SK-N-SH (cell line): ENCODE measurements around the gene BCL11B. TPM values are rescaled to one million over a fixed set of nuclear protein-coding genes. Genes with fewer than 3 reads are reported as not detected.

Source experiments
- CTCF ChIA-PET: fragments of 300-600, 350-600 bp; formaldehyde crosslinking; extraction: SDS; loops from one replicate; lab custom pipeline; 2021; lab: Yijun Ruan, JAX
- POLR2A ChIA-PET: fragments of 350-600 bp; sonication (Branson Sonifier 250); formaldehyde crosslinking; extraction: SDS; loops from one replicate; lab custom pipeline; 2020; ENCODE audit warnings: antibody characterized with exemption, inconsistent platforms; lab: Yijun Ruan, JAX
- DNase-seq: peaks from one replicate; pipeline ENCODE4 v3.0.0; 2012
- H2AFZ ChIP-seq: fragments of 200-600 bp; sonication (generic); 2 replicates; pipeline ENCODE4 v1.8.1; 2016; ENCODE audit warnings: antibody characterized with exemption, mild to moderate bottlenecking, low read depth
- H3F3A ChIP-seq: fragments of 200-600 bp; sonication (generic); replicated peaks from 2 replicates; pipeline ENCODE3; 2016; ENCODE audit warnings: antibody characterized with exemption, mild to moderate bottlenecking; ENCODE audit not compliant: insufficient read depth
- H3K27ac ChIP-seq, 2 experiments: fragments of 200-500 bp in 1 of 2; fragments of 200-600 bp in 1 of 2; sonication (Bioruptor generic) in 1 of 2; sonication (generic), shearing (Covaris generic) in 1 of 2; 2 replicates each; pipeline versions ENCODE4 v1.5.1 to v1.6.1; 2014 to 2016; ENCODE audit warnings: low read depth in 2 of 2, inconsistent platforms in 1 of 2, low read length in 1 of 2, mild to moderate bottlenecking in 1 of 2, mixed read lengths in 1 of 2
- H3K27me3 ChIP-seq: fragments of 200-600 bp; sonication (generic), shearing (Covaris generic); 2 replicates; pipeline ENCODE4 v1.6.1; 2016; ENCODE audit warnings: mixed run types; ENCODE audit not compliant: insufficient read depth
- H3K36me3 ChIP-seq, 2 experiments: fragments of 200-500 bp in 1 of 2; fragments of 200-600 bp in 1 of 2; sonication (Bioruptor generic) in 1 of 2; sonication (generic) in 1 of 2; replicated peaks in 1 of 2; 2 replicates each; pipeline versions ENCODE3 to v1.5.1; 2014 to 2016; ENCODE audit warnings: low read length in 1 of 2, mild to moderate bottlenecking in 1 of 2; ENCODE audit not compliant: insufficient read depth in 2 of 2, control insufficient read depth in 1 of 2
- H3K4me1 ChIP-seq, 2 experiments: fragments of 200-500 bp in 1 of 2; fragments of 200-600 bp in 1 of 2; sonication (Bioruptor generic) in 1 of 2; sonication (generic), shearing (Covaris generic) in 1 of 2; 2 replicates each; pipeline versions ENCODE4 v1.5.1 to v1.6.1; 2014 to 2016; ENCODE audit warnings: low read depth in 1 of 2, low read length in 1 of 2, mixed run types in 1 of 2; ENCODE audit not compliant: insufficient read depth in 2 of 2, control insufficient read depth in 1 of 2
- H3K4me2 ChIP-seq: fragments of 200-600 bp; sonication (generic), shearing (Covaris generic); 2 replicates; pipeline ENCODE4 v1.6.1; 2017; ENCODE audit warnings: mixed run types
- H3K4me3 ChIP-seq, 2 experiments: fragments of 200-500 bp in 1 of 2; fragments of 200-600 bp in 1 of 2; sonication (Bioruptor generic) in 1 of 2; sonication (generic), shearing (Covaris generic) in 1 of 2; 2 replicates each; pipeline versions ENCODE4 v1.5.1 to v1.8.1; 2014 to 2016; ENCODE audit warnings: low read depth in 2 of 2, inconsistent platforms in 1 of 2, low read length in 1 of 2, mild to moderate bottlenecking in 1 of 2, mixed read lengths in 1 of 2, moderate library complexity in 1 of 2
- H3K79me2 ChIP-seq: fragments of 200-600 bp; sonication (generic); 2 replicates; pipeline ENCODE4 v1.8.1; 2017; ENCODE audit warnings: mild to moderate bottlenecking; ENCODE audit not compliant: insufficient read depth
- H3K9ac ChIP-seq: fragments of 200-600 bp; sonication (generic); 2 replicates; pipeline ENCODE4 v1.6.1; 2017; ENCODE audit warnings: mixed run types
- H3K9me2 ChIP-seq: fragments of 200-600 bp; sonication (generic); 2 replicates; pipeline ENCODE4 v1.6.1; 2017; ENCODE audit warnings: mixed run types
- H3K9me3 ChIP-seq: fragments of 200-600 bp; sonication (generic); 2 replicates; pipeline ENCODE4 v1.6.1; 2017; ENCODE audit warnings: mixed run types, mild to moderate bottlenecking, moderate library complexity
- H4K20me1 ChIP-seq: fragments of 200-600 bp; sonication (generic); 2 replicates; pipeline ENCODE4 v1.6.1; 2017; ENCODE audit warnings: mild to moderate bottlenecking, mixed run types; ENCODE audit not compliant: insufficient read depth
- CHD2 ChIP-seq: fragments of 150-350 bp; IDR thresholded peaks from 2 replicates; pipeline ENCODE4 v1.6.1; 2018; ENCODE audit warnings: low read length; ENCODE audit not compliant: partially characterized antibody
- ELF1 ChIP-seq: IDR thresholded peaks from 2 replicates; pipeline ENCODE4 v1.4.0; 2012
- FOXJ3 ChIP-seq: sonication (generic); formaldehyde crosslinking; IDR thresholded peaks from 2 replicates; pipeline ENCODE4 v1.5.1; 2020; ENCODE audit warnings: mild to moderate bottlenecking, missing genetic modification reagents
- GABPA ChIP-seq: IDR thresholded peaks from 2 replicates; pipeline ENCODE4 v1.4.0; 2012; ENCODE audit warnings: low read depth, mild to moderate bottlenecking
- JUND ChIP-seq: IDR thresholded peaks from 2 replicates; pipeline ENCODE4 v1.4.0; 2012
- MXI1 ChIP-seq: IDR thresholded peaks from 2 replicates; pipeline ENCODE4 v1.6.1; 2012; ENCODE audit warnings: mild to moderate bottlenecking, low read depth, low read length, improper control_type of control experiment
- POLR2AphosphoS5 ChIP-seq: IDR thresholded peaks from 2 replicates; pipeline ENCODE4 v1.6.1; 2012; ENCODE audit warnings: low read depth, low read length
- RXRA ChIP-seq: IDR thresholded peaks from 2 replicates; pipeline ENCODE4 v1.4.0; 2012; ENCODE audit warnings: low read depth, mild to moderate bottlenecking, borderline replicate concordance
- SIN3A ChIP-seq: IDR thresholded peaks from 2 replicates; pipeline ENCODE4 v1.6.1; 2012; ENCODE audit warnings: low read depth, mild to moderate bottlenecking, low read length, moderate library complexity, borderline replicate concordance
- SMC3 ChIP-seq: IDR thresholded peaks from 2 replicates; pipeline ENCODE4 v1.6.1; 2012; ENCODE audit warnings: low read depth, low read length, improper control_type of control experiment
- TAF1 ChIP-seq: IDR thresholded peaks from 2 replicates; pipeline ENCODE4 v1.6.1; 2012; ENCODE audit warnings: low read depth, mild to moderate bottlenecking, low read length, moderate library complexity, borderline replicate concordance
- TCF12 ChIP-seq: IDR thresholded peaks from 2 replicates; pipeline ENCODE4 v1.4.0; 2012
- TEAD4 ChIP-seq: IDR thresholded peaks from 2 replicates; pipeline ENCODE4 v1.4.0; 2012; ENCODE audit warnings: mild to moderate bottlenecking, borderline replicate concordance; ENCODE audit not compliant: insufficient read depth
- YY1 ChIP-seq: IDR thresholded peaks from 2 replicates; pipeline ENCODE4 v1.4.0; 2012; ENCODE audit warnings: low read depth, mild to moderate bottlenecking
- WGBS: methylation state at CpG from one replicate; pipeline ENCODE4 v1.1.6; 2017; ENCODE audit warnings: low lambda C conversion rate; 5-methylcytosine and 5-hydroxymethylcytosine counted together
- polyA plus RNA-seq, 3 experiments: library from polyadenylated mRNA; depleted of rRNA; stranded (reverse); fragments of >200 nt; gene quantifications; 2 replicates each; pipeline ENCODE4 v1.2.3, GENCODE V29; 2012
- TF ChIP-seq, protein P1 (sequence below): fragments of 150-350 bp; IDR thresholded peaks from 2 replicates; pipeline ENCODE4 v1.6.1; 2017; ENCODE audit warnings: antibody characterized with exemption, low read length, low read depth, borderline replicate concordance
- TF ChIP-seq, protein P2 (sequence below): fragments of 150-350 bp; IDR thresholded peaks from 2 replicates; pipeline ENCODE4 v1.6.1; 2016; ENCODE audit warnings: mild to moderate bottlenecking, low read depth, low read length
- TF ChIP-seq, protein P3 (sequence below): IDR thresholded peaks from 2 replicates; pipeline ENCODE4; 2012
- TF ChIP-seq, protein P4 (sequence below): IDR thresholded peaks from 2 replicates; pipeline ENCODE4 v1.4.0; 2012; ENCODE audit warnings: low read depth
- TF ChIP-seq, protein P5 (sequence below): IDR thresholded peaks from 2 replicates; pipeline ENCODE4 v1.4.0; 2012; ENCODE audit warnings: low read depth, borderline replicate concordance

Gene BCL11B
- polyA plus RNA-seq, 1 of the 3 experiments (the other 2 are of a cell fraction) = not detected

DNA sequence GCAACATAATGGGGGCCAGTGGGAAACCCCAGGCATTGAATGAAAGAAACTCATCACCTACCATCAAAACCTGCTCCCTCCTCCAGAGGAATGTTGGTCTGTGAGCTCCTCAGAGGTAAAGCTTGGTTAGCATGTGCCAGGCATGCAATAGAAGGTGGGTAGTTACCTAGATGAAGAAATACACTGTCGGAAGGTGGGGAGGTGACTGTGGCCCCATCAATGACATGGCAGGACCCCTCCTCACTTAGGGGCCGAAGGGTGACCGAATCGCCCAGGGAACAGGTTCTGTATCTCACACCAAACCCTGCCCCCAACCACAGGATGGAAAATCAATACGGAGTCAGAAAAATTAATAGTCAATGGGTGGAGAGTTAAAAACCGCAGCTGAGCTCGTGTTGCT is 135.6 kb downstream of the BCL11B start:
- DNase-seq = no peak
- no peak overlapping the region for H2AFZ ChIP-seq
- H4K20me1 ChIP-seq = no peaks in the 10 kb centered on the region
- peaks cover 69% of the 10 kb centered on the region for H3K27me3 ChIP-seq
- no peaks in the 10 kb centered on the region for H3K9me2 ChIP-seq
- H3K4me3 ChIP-seq = no peak overlapping the region
- no peak overlapping the region for H3K4me2 ChIP-seq
- no peak overlapping the region for H3K9ac ChIP-seq
- no peaks in the 10 kb centered on the region for H3K79me2 ChIP-seq
- H3K9me3 ChIP-seq = no peaks in the 10 kb centered on the region
- TF ChIP-seq TEAD4 (no peak), SIN3A (no peak), FOXJ3 (CRISPR knock-in tag) (no peak), POLR2AphosphoS5 (no peak), RXRA (no peak)
- TF ChIP-seq, protein P1, sequence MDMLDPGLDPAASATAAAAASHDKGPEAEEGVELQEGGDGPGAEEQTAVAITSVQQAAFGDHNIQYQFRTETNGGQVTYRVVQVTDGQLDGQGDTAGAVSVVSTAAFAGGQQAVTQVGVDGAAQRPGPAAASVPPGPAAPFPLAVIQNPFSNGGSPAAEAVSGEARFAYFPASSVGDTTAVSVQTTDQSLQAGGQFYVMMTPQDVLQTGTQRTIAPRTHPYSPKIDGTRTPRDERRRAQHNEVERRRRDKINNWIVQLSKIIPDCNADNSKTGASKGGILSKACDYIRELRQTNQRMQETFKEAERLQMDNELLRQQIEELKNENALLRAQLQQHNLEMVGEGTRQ = no peak
- TF ChIP-seq, protein P2, sequence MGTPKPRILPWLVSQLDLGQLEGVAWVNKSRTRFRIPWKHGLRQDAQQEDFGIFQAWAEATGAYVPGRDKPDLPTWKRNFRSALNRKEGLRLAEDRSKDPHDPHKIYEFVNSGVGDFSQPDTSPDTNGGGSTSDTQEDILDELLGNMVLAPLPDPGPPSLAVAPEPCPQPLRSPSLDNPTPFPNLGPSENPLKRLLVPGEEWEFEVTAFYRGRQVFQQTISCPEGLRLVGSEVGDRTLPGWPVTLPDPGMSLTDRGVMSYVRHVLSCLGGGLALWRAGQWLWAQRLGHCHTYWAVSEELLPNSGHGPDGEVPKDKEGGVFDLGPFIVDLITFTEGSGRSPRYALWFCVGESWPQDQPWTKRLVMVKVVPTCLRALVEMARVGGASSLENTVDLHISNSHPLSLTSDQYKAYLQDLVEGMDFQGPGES = no peak
- TF ChIP-seq, all 33 proteins: peak for 0
- ChIA-PET CTCF (no interaction called here), POLR2A (no interaction called here)
- Histone ChIP-seq H3K27ac (no peak overlapping the region), H3K36me3 (no peaks in the 10 kb centered on the region), H3K4me1 (no peaks in the 10 kb centered on the region), H3F3A (no peaks in the 10 kb centered on the region)
- WGBS = 3% methylated on average over 7 of the region's 7 CpGs

DNA sequence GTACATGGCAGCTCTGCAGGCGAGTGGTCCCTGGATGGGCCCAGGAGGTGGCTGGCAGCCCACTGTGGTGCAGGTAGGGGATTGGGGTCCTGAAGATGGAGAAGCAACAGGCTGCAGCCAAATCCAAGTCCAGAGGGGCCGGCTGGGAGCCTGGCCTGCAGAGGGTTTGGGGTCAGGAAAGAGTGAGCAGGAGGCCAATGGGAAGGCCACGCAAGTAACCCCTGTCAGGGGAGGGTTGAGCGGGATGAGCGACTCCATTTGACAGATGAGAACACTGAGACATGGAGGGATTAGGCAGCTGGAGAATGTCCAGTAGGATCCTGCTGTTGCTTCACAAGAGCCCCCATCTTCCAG is 136.0 kb downstream of the BCL11B start:
- H3K4me3 ChIP-seq = no peak overlapping the region
- H3K9me2 ChIP-seq = no peaks in the 10 kb centered on the region
- no peaks in the 10 kb centered on the region for H3K4me1 ChIP-seq
- H2AFZ ChIP-seq = no peak overlapping the region
- ChIA-PET POLR2A (no interaction called here), CTCF (no interaction called here)
- H3K79me2 ChIP-seq = no peaks in the 10 kb centered on the region
- peaks cover 71% of the 10 kb centered on the region for H3K27me3 ChIP-seq
- no peak overlapping the region for H3K9ac ChIP-seq
- H3K36me3 ChIP-seq = no peaks in the 10 kb centered on the region
- H3K27ac ChIP-seq = no peak overlapping the region
- WGBS = 14% methylated on average over 5 of the region's 5 CpGs
- DNase-seq = no peak
- no peaks in the 10 kb centered on the region for H4K20me1 ChIP-seq
- H3F3A ChIP-seq = no peaks in the 10 kb centered on the region
- H3K4me2 ChIP-seq = no peak overlapping the region
- H3K9me3 ChIP-seq = no peaks in the 10 kb centered on the region
- TF ChIP-seq POLR2AphosphoS5 = no peak
- no peak for TF ChIP-seq FOXJ3 (CRISPR knock-in tag)
- TF ChIP-seq TEAD4 = no peak
- no peak for TF ChIP-seq GABPA
- TF ChIP-seq, protein P1 = no peak
- no peak for TF ChIP-seq SMC3
- TF ChIP-seq MXI1 = no peak
- TF ChIP-seq, protein P3, sequence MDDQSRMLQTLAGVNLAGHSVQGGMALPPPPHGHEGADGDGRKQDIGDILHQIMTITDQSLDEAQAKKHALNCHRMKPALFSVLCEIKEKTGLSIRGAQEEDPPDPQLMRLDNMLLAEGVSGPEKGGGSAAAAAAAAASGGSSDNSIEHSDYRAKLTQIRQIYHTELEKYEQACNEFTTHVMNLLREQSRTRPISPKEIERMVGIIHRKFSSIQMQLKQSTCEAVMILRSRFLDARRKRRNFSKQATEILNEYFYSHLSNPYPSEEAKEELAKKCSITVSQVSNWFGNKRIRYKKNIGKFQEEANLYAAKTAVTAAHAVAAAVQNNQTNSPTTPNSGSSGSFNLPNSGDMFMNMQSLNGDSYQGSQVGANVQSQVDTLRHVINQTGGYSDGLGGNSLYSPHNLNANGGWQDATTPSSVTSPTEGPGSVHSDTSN = no peak
- TF ChIP-seq, protein P4, sequence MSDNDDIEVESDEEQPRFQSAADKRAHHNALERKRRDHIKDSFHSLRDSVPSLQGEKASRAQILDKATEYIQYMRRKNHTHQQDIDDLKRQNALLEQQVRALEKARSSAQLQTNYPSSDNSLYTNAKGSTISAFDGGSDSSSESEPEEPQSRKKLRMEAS = no peak
- TF ChIP-seq, protein P5, sequence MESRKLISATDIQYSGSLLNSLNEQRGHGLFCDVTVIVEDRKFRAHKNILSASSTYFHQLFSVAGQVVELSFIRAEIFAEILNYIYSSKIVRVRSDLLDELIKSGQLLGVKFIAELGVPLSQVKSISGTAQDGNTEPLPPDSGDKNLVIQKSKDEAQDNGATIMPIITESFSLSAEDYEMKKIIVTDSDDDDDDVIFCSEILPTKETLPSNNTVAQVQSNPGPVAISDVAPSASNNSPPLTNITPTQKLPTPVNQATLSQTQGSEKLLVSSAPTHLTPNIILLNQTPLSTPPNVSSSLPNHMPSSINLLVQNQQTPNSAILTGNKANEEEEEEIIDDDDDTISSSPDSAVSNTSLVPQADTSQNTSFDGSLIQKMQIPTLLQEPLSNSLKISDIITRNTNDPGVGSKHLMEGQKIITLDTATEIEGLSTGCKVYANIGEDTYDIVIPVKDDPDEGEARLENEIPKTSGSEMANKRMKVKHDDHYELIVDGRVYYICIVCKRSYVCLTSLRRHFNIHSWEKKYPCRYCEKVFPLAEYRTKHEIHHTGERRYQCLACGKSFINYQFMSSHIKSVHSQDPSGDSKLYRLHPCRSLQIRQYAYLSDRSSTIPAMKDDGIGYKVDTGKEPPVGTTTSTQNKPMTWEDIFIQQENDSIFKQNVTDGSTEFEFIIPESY = no peak
- TF ChIP-seq, protein P2 = no peak
- no peak for TF ChIP-seq JUND
- TF ChIP-seq YY1 = no peak
- TF ChIP-seq TAF1 = no peak
- TF ChIP-seq SIN3A = no peak
- TF ChIP-seq CHD2 = no peak
- TF ChIP-seq ELF1 = no peak
- TF ChIP-seq TCF12 = no peak
